ENCODE data around the gene TRPM4.

DNA sequence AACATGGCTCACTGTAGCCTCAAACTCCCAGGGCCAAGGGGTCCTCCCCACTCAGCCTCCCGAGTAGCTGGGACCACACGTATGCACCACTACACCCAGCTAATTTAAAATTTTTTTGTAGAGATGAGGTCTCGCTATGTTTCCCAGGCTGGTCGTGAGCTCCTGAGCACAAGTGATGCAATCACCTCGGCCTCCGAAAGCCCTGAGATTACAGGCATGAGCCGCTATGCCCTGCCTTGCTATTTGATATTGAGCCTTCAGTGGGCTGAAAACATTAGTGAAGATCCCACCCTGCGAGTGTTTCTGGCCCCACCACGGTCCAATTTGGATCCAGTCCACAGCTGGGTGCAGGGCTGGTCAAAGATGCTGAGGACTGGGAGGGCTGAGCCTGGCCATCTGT is 65.9 kb downstream of the TRPM4 start:
- TF ChIP-seq, protein P1, sequence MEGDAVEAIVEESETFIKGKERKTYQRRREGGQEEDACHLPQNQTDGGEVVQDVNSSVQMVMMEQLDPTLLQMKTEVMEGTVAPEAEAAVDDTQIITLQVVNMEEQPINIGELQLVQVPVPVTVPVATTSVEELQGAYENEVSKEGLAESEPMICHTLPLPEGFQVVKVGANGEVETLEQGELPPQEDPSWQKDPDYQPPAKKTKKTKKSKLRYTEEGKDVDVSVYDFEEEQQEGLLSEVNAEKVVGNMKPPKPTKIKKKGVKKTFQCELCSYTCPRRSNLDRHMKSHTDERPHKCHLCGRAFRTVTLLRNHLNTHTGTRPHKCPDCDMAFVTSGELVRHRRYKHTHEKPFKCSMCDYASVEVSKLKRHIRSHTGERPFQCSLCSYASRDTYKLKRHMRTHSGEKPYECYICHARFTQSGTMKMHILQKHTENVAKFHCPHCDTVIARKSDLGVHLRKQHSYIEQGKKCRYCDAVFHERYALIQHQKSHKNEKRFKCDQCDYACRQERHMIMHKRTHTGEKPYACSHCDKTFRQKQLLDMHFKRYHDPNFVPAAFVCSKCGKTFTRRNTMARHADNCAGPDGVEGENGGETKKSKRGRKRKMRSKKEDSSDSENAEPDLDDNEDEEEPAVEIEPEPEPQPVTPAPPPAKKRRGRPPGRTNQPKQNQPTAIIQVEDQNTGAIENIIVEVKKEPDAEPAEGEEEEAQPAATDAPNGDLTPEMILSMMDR (IDR thresholded peaks at IDR 0.05): no peak
- TF ChIP-seq POLR2A (IDR thresholded peaks at IDR 0.05): no peak
